IMR-90 (cell line): Measurements from ENCODE around the gene TRNT1. TPM values are rescaled to one million over a fixed set of nuclear protein-coding genes. Genes with fewer than 3 reads are reported as not detected.

Experiments used
- ATAC-seq: fragments of 200-7000 bp; cut with Tn5 transposase; 2 replicates; pipeline ENCODE4 v1.9.1; 2020; ENCODE audit warnings: low read depth, mild to moderate bottlenecking, moderate library complexity
- BruUV-seq: library from RNA; stranded (reverse); fragments of 400-500 nt; replicated peaks from 2 replicates; lab custom pipeline; 2021; lab: Mats Ljungman, UMichigan
- CTCF ChIA-PET: fragments of 300-600 bp; formaldehyde crosslinking; extraction: SDS; loops from one replicate; lab custom pipeline; 2021; ENCODE audit warnings: antibody characterized with exemption; lab: Yijun Ruan, JAX
- POLR2A ChIA-PET: fragments of 300-600 bp; sonication (Branson Sonifier 250); formaldehyde crosslinking; loops from one replicate; lab custom pipeline; 2022; ENCODE audit warnings: antibody characterized with exemption; ENCODE audit not compliant: unreplicated experiment; lab: Charles Lee
- DNase-seq: peaks from one replicate; pipeline ENCODE4 v3.0.0; 2013
- H2AFZ ChIP-seq: replicated peaks from 2 replicates; pipeline ENCODE3; 2013; ENCODE audit warnings: low read length, mild to moderate bottlenecking; ENCODE audit not compliant: poor library complexity
- H2AK5ac ChIP-seq: 2 replicates; pipeline ENCODE4 v1.6.1; 2013; ENCODE audit warnings: low read depth, low read length, inconsistent platforms
- H2AK9ac ChIP-seq: replicated peaks from 2 replicates; pipeline ENCODE3; 2013; ENCODE audit warnings: mild to moderate bottlenecking, low read depth, low read length, moderate library complexity; ENCODE audit not compliant: poor library complexity
- H2BK120ac ChIP-seq: 2 replicates; pipeline ENCODE4 v1.6.1; 2013; ENCODE audit warnings: low read depth, low read length, inconsistent platforms
- H2BK15ac ChIP-seq: 3 replicates; pipeline ENCODE4 v1.6.1; 2013; ENCODE audit warnings: low read depth, low read length, inconsistent platforms
- H2BK20ac ChIP-seq: 2 replicates; pipeline ENCODE4 v1.6.1; 2013; ENCODE audit warnings: low read depth, mild to moderate bottlenecking, inconsistent platforms, low read length, moderate library complexity
- H2BK5ac ChIP-seq: 2 replicates; pipeline ENCODE4 v1.6.1; 2013; ENCODE audit warnings: mild to moderate bottlenecking, low read depth, low read length, inconsistent platforms; ENCODE audit not compliant: poor library complexity, severe bottlenecking
- H3K14ac ChIP-seq: replicated peaks from 2 replicates; pipeline ENCODE4 v1.6.1; 2013; ENCODE audit warnings: low read depth, low read length, inconsistent platforms
- H3K18ac ChIP-seq: 2 replicates; pipeline ENCODE4 v1.6.1; 2013; ENCODE audit warnings: low read depth, low read length, control low read depth
- H3K23ac ChIP-seq: 2 replicates; pipeline ENCODE4 v1.6.1; 2013; ENCODE audit warnings: low read depth, low read length, inconsistent platforms
- H3K27ac ChIP-seq: 2 replicates; pipeline ENCODE4 v1.5.1; 2013; ENCODE audit warnings: mild to moderate bottlenecking, control low read depth, low read length; ENCODE audit not compliant: insufficient read depth
- H3K27me3 ChIP-seq: 2 replicates; pipeline ENCODE4 v1.6.1; 2013; ENCODE audit warnings: low read length; ENCODE audit not compliant: control insufficient read depth, insufficient read depth
- H3K36me3 ChIP-seq: 2 replicates; pipeline ENCODE4 v1.6.1; 2013; ENCODE audit warnings: low read length, mixed read lengths; ENCODE audit not compliant: control insufficient read depth, insufficient read depth
- H3K4ac ChIP-seq: 2 replicates; pipeline ENCODE4 v1.6.1; 2013; ENCODE audit warnings: low read depth, low read length, inconsistent platforms
- H3K4me1 ChIP-seq: 2 replicates; pipeline ENCODE4 v1.6.1; 2013; ENCODE audit warnings: low read length, mixed read lengths; ENCODE audit not compliant: control insufficient read depth, insufficient read depth
- H3K4me2 ChIP-seq: 2 replicates; pipeline ENCODE4 v1.6.1; 2013; ENCODE audit warnings: low read depth, mild to moderate bottlenecking, control low read depth, low read length, moderate library complexity
- H3K4me3 ChIP-seq: 2 replicates; pipeline ENCODE4 v1.5.1; 2013; ENCODE audit warnings: low read depth, mild to moderate bottlenecking, control low read depth, low read length, moderate library complexity; ENCODE audit not compliant: insufficient read depth
- H3K56ac ChIP-seq: 2 replicates; pipeline ENCODE4 v1.6.1; 2013; ENCODE audit warnings: low read length, inconsistent platforms; ENCODE audit not compliant: insufficient read depth; ENCODE audit errors: extremely low read depth
- H3K79me1 ChIP-seq, 2 experiments: 2 replicates each; pipeline ENCODE4 v1.6.1; 2013; ENCODE audit warnings: low read length in 2 of 2, inconsistent platforms in 1 of 2, low read depth in 1 of 2
- H3K9ac ChIP-seq: 2 replicates; pipeline ENCODE4 v1.6.1; 2013; ENCODE audit warnings: low read depth, low read length, control low read depth
- H3K9me1 ChIP-seq: 2 replicates; pipeline ENCODE4 v1.6.1; 2013; ENCODE audit warnings: low read length, inconsistent platforms; ENCODE audit not compliant: insufficient read depth
- H3K9me3 ChIP-seq: 2 replicates; pipeline ENCODE4 v1.6.1; 2013; ENCODE audit warnings: low read length; ENCODE audit not compliant: control insufficient read depth, insufficient read depth
- H4K20me1 ChIP-seq: 2 replicates; pipeline ENCODE4 v1.6.1; 2013; ENCODE audit warnings: low read length, inconsistent platforms; ENCODE audit not compliant: insufficient read depth
- H4K5ac ChIP-seq: 2 replicates; pipeline ENCODE4 v1.6.1; 2013; ENCODE audit warnings: mild to moderate bottlenecking, low read depth, low read length, control low read depth
- H4K8ac ChIP-seq, 2 experiments: 2 replicates each; pipeline ENCODE4 v1.6.1; 2013; ENCODE audit warnings: low read depth in 2 of 2, low read length in 2 of 2, control low read depth in 1 of 2, inconsistent platforms in 1 of 2
- H4K91ac ChIP-seq: 2 replicates; pipeline ENCODE4 v1.6.1; 2013; ENCODE audit warnings: low read depth, low read length, inconsistent platforms; ENCODE audit not compliant: insufficient read depth
- BHLHE40 ChIP-seq: fragments of 150-350 bp; IDR thresholded peaks from 2 replicates; pipeline ENCODE4 v1.6.1; 2016; ENCODE audit warnings: mild to moderate bottlenecking, low read depth, low read length
- CEBPB ChIP-seq: IDR thresholded peaks from 2 replicates; pipeline ENCODE4 v1.6.1; 2012; ENCODE audit warnings: low read depth, low read length, improper control_type of control experiment
- CHD1 ChIP-seq: IDR thresholded peaks from 2 replicates; pipeline ENCODE4 v1.6.1; 2012; ENCODE audit warnings: low read depth, low read length, improper control_type of control experiment
- ELK1 ChIP-seq: fragments of 150-350 bp; IDR thresholded peaks from 2 replicates; pipeline ENCODE4 v1.6.1; 2016; ENCODE audit warnings: low read depth, mild to moderate bottlenecking, low read length, moderate library complexity, borderline replicate concordance
- FOS ChIP-seq: fragments of 150-350 bp; IDR thresholded peaks from 2 replicates; pipeline ENCODE4 v1.6.1; 2016; ENCODE audit warnings: low read depth, low read length
- MAFK ChIP-seq: IDR thresholded peaks from 2 replicates; pipeline ENCODE4 v1.6.1; 2012; ENCODE audit warnings: low read depth, low read length, improper control_type of control experiment
- MAZ ChIP-seq: IDR thresholded peaks from 2 replicates; pipeline ENCODE4 v1.6.1; 2012; ENCODE audit warnings: low read depth, mild to moderate bottlenecking, low read length, improper control_type of control experiment, moderate library complexity, borderline replicate concordance
- MXI1 ChIP-seq: IDR thresholded peaks from 2 replicates; pipeline ENCODE4 v1.6.1; 2012; ENCODE audit warnings: low read depth, mild to moderate bottlenecking, low read length, moderate library complexity, borderline replicate concordance
- NFE2L2 ChIP-seq: fragments of 150-350 bp; IDR thresholded peaks from 2 replicates; pipeline ENCODE4 v1.6.1; 2016; ENCODE audit warnings: low read depth, mild to moderate bottlenecking, low read length
- POLR2A ChIP-seq: IDR thresholded peaks from 2 replicates; pipeline ENCODE4 v1.6.1; 2012; ENCODE audit warnings: mild to moderate bottlenecking, low read depth, low read length
- RAD21 ChIP-seq: IDR thresholded peaks from 2 replicates; pipeline ENCODE4 v1.6.1; 2012; ENCODE audit warnings: low read length, improper control_type of control experiment
- RCOR1 ChIP-seq: IDR thresholded peaks from 2 replicates; pipeline ENCODE4 v1.6.1; 2012; ENCODE audit warnings: mild to moderate bottlenecking, low read length, improper control_type of control experiment; ENCODE audit not compliant: insufficient replicate concordance
- RFX5 ChIP-seq: IDR thresholded peaks from 2 replicates; pipeline ENCODE4 v1.8.0; 2012; ENCODE audit warnings: low read depth, mild to moderate bottlenecking, low read length, moderate library complexity
- SMC3 ChIP-seq: fragments of 150-350 bp; IDR thresholded peaks from 2 replicates; pipeline ENCODE4 v1.6.1; 2016; ENCODE audit warnings: low read depth, mild to moderate bottlenecking, antibody characterized with exemption, low read length, moderate library complexity
- USF2 ChIP-seq: fragments of 150-350 bp; IDR thresholded peaks from 2 replicates; pipeline ENCODE4 v1.6.1; 2017; ENCODE audit warnings: mild to moderate bottlenecking, antibody characterized with exemption, low read length, low read depth
- WGBS, 2 experiments: methylation state at CpG; one replicate each; pipeline versions ENCODE4 v1.1.5 to v1.1.7; 2013; ENCODE audit warnings: missing lambda C conversion rate in 2 of 2; ENCODE audit not compliant: insufficient read length in 1 of 2; ENCODE audit errors: extremely low coverage in 2 of 2; 5-methylcytosine and 5-hydroxymethylcytosine counted together
- dilution Hi-C: fragments of 300-500 bp; cut with HindIII; formaldehyde crosslinking; loops from one replicate; pipeline ENCODE4 v1.14.3; 2018; ENCODE audit warnings: low sequenced_read_pairs; ENCODE audit not compliant: unreplicated experiment
- in situ Hi-C: fragments of 300-500 bp; cut with MboI; formaldehyde crosslinking; loops from 3 replicates; pipeline ENCODE4 v1.14.3; 2019; ENCODE audit warnings: low sequenced_read_pairs, inconsistent platforms, mixed read lengths
- intact Hi-C: fragments of 100-400 bp; cut with micrococcal nuclease; formaldehyde crosslinking; loops from 2 replicates; pipeline ENCODE4 v1.10.0; 2022
- polyA plus RNA-seq, 3 experiments: library from polyadenylated mRNA; depleted of rRNA; stranded (reverse); fragments of >200 nt; gene quantifications; 2 replicates each; pipeline ENCODE4 v1.2.3, GENCODE V29; 2012; ENCODE audit warnings: low replicate concordance in 1 of 3
- total RNA-seq: library from RNA; depleted of rRNA; stranded (reverse); fragments of >200 nt; gene quantifications from 2 replicates; pipeline ENCODE4 v1.2.3, GENCODE V29; 2012
- TF ChIP-seq, protein P1 (sequence below): conservative IDR thresholded peaks from 2 replicates; pipeline ENCODE4 v1.5.1; 2012; ENCODE audit warnings: mild to moderate bottlenecking, low read depth, low read length, improper control_type of control experiment

TRNT1 gene
- total and polyA plus RNA-seq, 2 of the 4 experiments (the other 2 are of a cell fraction) = 11.8 to 12.3 TPM

- Histone ChIP-seq H3K4me1 (no peaks in the 10 kb centered on the region), H4K20me1 (no peaks in the 10 kb centered on the region), H3K4me2 (no peak overlapping the region), H3K4ac (no peak overlapping the region), H2BK5ac (no peak overlapping the region), H3K36me3 (peaks cover 31% of the 10 kb centered on the region), H3K18ac (no peak overlapping the region), H3K79me1 (peaks cover 0 to 6% of the 10 kb centered on the region in 2 experiments; a peak in 2 of 4 replicates), H2AFZ (no peak overlapping the region), H2AK9ac (no peak overlapping the region), H4K5ac (no peak overlapping the region), H3K14ac (no peak overlapping the region), H3K4me3 (no peak overlapping the region), H3K9me1 (no peaks in the 10 kb centered on the region), H2BK20ac (no peak overlapping the region), H2AK5ac (no peak overlapping the region), H3K23ac (no peak overlapping the region), H4K8ac (no peak overlapping the region), H4K91ac (no peak overlapping the region), H3K56ac (no peak overlapping the region), H3K27me3 (no peaks in the 10 kb centered on the region), H3K9me3 (no peaks in the 10 kb centered on the region), H2BK15ac (no peak overlapping the region), H2BK120ac (no peak overlapping the region), H3K27ac (no peak overlapping the region), H3K9ac (no peak overlapping the region)
- ChIA-PET POLR2A (no interaction called here), CTCF (interaction anchor here (1.1 kb wide), 1 partner anchor 9 kb away, joined by 3 read pairs; no protein-coding TSS in a partner anchor)
- WGBS, 2 experiments = no CpG with 5 or more reads among the region's 1 CpG
- DNase-seq = no peak
- dilution Hi-C loops = no loop called here
- TF ChIP-seq RAD21 (no peak), MAZ (no peak), FOS (no peak), CHD1 (no peak), BHLHE40 (no peak), SMC3 (no peak), MXI1 (no peak), NFE2L2 (no peak), CEBPB (no peak), MAFK (no peak), POLR2A (no peak), RFX5 (no peak), USF2 (no peak), RCOR1 (no peak), ELK1 (no peak)
- TF ChIP-seq, protein P1, sequence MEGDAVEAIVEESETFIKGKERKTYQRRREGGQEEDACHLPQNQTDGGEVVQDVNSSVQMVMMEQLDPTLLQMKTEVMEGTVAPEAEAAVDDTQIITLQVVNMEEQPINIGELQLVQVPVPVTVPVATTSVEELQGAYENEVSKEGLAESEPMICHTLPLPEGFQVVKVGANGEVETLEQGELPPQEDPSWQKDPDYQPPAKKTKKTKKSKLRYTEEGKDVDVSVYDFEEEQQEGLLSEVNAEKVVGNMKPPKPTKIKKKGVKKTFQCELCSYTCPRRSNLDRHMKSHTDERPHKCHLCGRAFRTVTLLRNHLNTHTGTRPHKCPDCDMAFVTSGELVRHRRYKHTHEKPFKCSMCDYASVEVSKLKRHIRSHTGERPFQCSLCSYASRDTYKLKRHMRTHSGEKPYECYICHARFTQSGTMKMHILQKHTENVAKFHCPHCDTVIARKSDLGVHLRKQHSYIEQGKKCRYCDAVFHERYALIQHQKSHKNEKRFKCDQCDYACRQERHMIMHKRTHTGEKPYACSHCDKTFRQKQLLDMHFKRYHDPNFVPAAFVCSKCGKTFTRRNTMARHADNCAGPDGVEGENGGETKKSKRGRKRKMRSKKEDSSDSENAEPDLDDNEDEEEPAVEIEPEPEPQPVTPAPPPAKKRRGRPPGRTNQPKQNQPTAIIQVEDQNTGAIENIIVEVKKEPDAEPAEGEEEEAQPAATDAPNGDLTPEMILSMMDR = no peak
- intact Hi-C loops = no loop called here
- BruUV-seq = no TSS peak
- no peak for ATAC-seq
- in situ Hi-C loops = no loop called here
These were observed 24.8 kb downstream of the TRNT1 start for GRCh38 chr3:3151513-3151912.
